NCI-H345 treated with DMSO at 0.1 percent for 48 hours (cell line): Measurements from ENCODE around the gene MUC5AC.
"Not testable (repeated sequence)": the region's sequence is repeated elsewhere in the genome, so short reads cannot be mapped to it uniquely, and the experiment has no call there.

Experiments used
- DNase-seq: peaks from one replicate; lab custom pipeline; 2025; ENCODE audit not compliant: unreplicated experiment; lab: John Stamatoyannopoulos, UW

Gene MUC5AC

DNA sequence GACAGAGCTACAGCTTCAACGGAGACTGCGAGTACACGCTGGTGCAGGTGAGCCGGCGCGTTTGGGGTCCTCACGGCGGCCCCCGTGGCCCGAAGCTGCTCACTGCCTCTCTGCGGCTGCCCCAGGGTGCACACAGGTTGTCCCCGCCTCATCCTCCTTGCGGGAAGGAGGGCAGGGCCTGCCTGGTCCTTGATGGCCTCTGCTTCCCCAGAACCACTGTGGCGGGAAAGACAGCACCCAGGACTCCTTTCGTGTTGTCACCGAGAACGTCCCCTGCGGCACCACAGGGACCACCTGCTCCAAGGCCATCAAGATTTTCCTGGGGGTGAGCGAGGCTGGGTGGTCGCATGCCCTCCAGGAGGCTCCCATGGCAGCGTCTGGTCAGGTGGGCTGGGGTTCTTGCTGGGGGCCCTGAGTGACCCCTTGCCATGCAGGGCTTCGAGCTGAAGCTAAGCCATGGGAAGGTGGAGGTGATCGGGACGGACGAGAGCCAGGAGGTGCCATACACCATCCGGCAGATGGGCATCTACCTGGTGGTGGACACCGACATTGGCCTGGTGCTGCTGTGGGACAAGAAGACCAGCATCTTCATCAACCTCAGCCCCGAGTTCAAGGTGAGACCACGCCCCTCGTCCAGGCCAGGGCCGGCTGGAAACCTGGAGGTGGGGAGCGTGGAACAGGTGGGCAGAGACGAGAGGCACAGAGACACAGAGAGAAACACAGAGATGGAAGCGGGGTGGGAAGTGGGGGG, 19.4 kb downstream of the MUC5AC start:
- DNase-seq: no peak

- no peak for DNase-seq
Observed at GRCh38 chr11:1177771-1178090, 20.0 kb downstream of the MUC5AC start.

- no peak for DNase-seq
Observed at GRCh38 chr11:1178201-1178885, 20.6 kb downstream of the MUC5AC start.

- no peak for DNase-seq
Observed at GRCh38 chr11:1178906-1179305, 21.2 kb downstream of the MUC5AC start.

- no peak for DNase-seq
Observed at GRCh38 chr11:1179641-1180040, 21.9 kb downstream of the MUC5AC start.

GRCh38 chr11:1180171-1180570, 22.4 kb downstream of the MUC5AC start:
- DNase-seq: no peak

DNA sequence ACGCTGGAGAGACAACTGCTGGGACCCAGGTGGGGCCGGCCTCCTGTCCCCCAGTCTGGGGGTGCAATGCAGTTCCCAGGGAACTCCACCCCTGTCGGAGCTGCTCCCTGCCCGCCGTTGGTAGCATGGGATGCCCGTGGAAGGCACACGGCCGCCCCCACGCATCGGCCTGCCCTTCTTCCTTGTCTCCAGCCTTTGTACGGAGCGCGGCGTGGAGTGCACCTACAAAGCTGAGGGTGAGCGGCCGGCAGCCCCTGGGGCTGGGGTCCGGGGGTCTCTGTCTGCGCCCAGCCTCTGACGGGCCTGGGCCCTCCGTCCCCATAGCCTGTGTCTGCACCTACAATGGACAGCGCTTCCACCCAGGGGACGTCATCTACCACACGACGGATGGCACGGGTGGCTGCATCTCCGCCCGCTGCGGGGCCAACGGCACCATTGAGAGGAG, 23.2 kb downstream of the MUC5AC start:
- DNase-seq: no peak

DNA sequence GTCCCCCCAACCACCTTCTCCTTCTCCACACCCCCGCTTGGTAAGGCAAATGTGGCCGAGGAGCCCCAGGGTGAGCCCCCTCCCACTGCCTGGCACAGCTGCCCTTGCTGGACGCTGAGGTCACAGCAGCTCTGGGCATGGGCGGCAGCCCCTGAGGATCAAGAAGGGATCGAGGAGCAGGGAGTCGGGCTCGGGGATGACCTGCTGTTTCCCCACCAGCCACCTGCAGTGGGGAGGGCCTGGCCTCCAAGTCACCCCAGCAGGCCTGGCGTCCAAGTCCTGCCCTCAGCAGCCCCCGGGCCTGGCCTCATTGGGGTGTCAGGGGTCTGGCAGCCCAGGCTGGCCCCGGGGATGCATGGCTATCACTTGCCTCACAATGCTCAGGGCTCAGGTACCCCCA, 23.7 kb downstream of the MUC5AC start:
- no peak for DNase-seq

- no peak for DNase-seq
Observed at GRCh38 chr11:1181853-1182535, 24.2 kb downstream of the MUC5AC start.

GRCh38 chr11:1184139-1184538, 26.4 kb downstream of the MUC5AC start:
- not testable (repeated sequence) for DNase-seq

GRCh38 chr11:1188451-1189130, 30.8 kb downstream of the MUC5AC start:
- DNase-seq: not testable (repeated sequence)

- not testable (repeated sequence) for DNase-seq
Observed at GRCh38 chr11:1189816-1190215, 32.1 kb downstream of the MUC5AC start.

DNA sequence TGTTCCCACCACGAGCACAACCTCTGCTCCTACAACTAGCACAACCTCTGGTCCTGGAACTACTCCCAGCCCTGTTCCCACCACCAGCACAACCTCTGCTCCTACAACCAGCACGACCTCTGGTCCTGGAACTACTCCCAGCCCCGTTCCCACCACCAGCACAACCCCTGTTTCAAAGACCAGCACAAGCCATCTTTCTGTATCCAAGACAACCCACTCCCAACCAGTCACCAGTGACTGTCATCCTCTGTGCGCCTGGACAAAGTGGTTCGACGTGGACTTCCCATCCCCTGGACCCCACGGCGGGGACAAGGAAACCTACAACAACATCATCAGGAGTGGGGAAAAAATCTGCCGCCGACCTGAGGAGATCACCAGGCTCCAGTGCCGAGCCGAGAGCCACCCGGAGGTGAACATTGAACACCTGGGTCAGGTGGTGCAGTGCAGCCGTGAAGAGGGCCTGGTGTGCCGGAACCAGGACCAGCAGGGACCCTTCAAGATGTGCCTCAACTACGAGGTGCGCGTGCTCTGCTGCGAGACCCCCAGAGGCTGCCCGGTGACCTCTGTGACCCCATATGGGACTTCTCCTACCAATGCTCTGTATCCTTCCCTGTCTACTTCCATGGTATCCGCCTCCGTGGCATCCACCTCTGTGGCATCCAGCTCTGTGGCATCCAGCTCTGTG, 34.2 kb downstream of the MUC5AC start:
- not testable (repeated sequence) for DNase-seq

DNA sequence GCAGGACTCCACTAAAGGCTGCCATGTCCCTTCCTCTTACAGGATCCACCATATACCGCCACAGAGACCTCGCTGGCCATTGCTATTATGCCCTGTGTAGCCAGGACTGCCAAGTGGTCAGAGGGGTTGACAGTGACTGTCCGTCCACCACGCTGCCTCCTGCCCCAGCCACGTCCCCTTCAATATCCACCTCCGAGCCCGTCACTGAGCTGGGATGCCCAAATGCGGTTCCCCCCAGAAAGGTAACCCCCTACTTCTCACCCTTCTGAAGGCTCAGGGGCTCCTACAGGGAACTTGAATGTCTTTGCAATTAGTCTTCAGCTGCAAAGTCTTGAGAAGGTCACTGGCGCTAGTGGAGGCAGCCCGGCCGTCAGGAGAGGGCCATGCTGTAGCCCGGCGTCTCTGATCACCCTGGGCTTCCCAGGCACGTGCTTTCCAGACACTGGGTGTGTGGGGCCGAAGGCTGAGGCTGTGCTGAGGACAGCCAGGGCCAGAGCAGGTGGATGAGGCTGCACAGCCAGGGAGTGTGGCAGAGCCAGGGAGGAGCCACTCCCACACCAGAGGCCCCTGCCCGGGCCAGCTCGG, 35.1 kb downstream of the MUC5AC start:
- DNase-seq: no peak

DNA sequence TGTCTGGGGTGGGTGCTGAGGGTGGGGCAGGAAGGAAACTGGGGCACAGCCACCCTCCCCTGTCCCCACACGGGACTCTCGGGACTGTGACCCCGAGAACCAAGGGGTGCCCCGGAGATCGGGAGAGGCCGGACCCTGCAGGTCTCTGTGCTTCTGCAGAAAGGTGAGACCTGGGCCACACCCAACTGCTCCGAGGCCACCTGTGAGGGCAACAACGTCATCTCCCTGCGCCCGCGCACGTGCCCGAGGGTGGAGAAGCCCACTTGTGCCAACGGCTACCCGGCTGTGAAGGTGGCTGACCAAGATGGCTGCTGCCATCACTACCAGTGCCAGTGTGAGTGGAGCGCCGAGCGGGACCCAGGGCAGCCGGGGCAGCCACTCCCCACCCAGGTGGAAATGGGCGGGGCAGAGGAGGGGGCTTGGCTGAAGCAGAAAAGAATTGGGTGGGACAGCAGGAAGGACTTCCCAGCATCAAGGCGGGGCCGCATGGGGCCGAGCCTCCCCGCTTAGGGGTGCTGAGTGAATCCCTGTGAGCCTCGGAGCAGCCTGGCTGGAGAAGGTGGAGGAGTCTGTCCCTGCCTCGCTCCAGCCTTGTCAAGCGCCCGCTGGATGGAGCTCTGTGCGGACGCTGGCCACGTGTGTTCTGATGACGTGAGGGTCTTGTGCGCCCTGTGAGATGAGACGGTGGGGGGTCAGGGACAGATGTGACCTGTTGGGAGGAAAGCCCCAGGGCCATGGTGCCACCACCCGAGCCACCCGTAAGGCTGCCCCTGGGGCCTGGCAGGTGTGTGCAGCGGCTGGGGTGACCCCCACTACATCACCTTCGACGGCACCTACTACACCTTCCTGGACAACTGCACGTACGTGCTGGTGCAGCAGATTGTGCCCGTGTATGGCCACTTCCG, 35.8 kb downstream of the MUC5AC start:
- DNase-seq: no peak

- no peak for DNase-seq
Observed at GRCh38 chr11:1194231-1194976, 36.7 kb downstream of the MUC5AC start.

GRCh38 chr11:1194977-1195681, 37.4 kb downstream of the MUC5AC start:
- DNase-seq: no peak
